Thoracic aorta (tissue), 2 donors: ENCODE results near the gene PLOD2. TPM values are rescaled to one million over a fixed set of nuclear protein-coding genes. Genes with fewer than 3 reads are reported as not detected.
A peak's percentile ranks its signal among the peaks of the same experiment; 100 is the strongest.

Experiments used
- ATAC-seq: fragments of 150-250 bp; one replicate; pipeline ENCODE4 v1.8.0; 2017; ENCODE audit warnings: low read depth; ENCODE audit not compliant: insufficient number of reproducible peaks, low FRiP score
- DNase-seq: peaks from one replicate; pipeline ENCODE4 v3.0.0-alpha.2; 2020; ENCODE audit warnings: low spot score
- H3K27ac ChIP-seq, 2 donors: fragments of 200-600 bp; sonication (generic); 1 replicate in 1 of 2; 2 replicates in 1 of 2; pipeline ENCODE4 v1.5.1; 2016; ENCODE audit warnings: mild to moderate bottlenecking in 2 of 2, moderate library complexity in 2 of 2
- H3K27me3 ChIP-seq: fragments of 200-600 bp; sonication (generic); replicated peaks from 2 replicates; pipeline ENCODE4 v1.6.0; 2016; ENCODE audit warnings: mild to moderate bottlenecking; ENCODE audit not compliant: insufficient read depth
- H3K36me3 ChIP-seq: fragments of 200-600 bp; sonication (generic); one replicate; pipeline ENCODE4 v1.5.1; 2016
- H3K4me1 ChIP-seq, 2 donors: fragments of 200-600 bp; sonication (generic); 1 replicate in 1 of 2; 2 replicates in 1 of 2; pipeline versions ENCODE4 v1.5.1 to v1.6.0; 2016; ENCODE audit warnings: low read depth in 2 of 2, mild to moderate bottlenecking in 1 of 2; ENCODE audit not compliant: control insufficient read depth in 1 of 2
- H3K4me3 ChIP-seq: fragments of 200-600 bp; sonication (generic); 2 replicates; pipeline ENCODE4 v1.5.1; 2016; ENCODE audit warnings: mild to moderate bottlenecking
- H3K9me3 ChIP-seq: fragments of 200-600 bp; sonication (generic); 2 replicates; pipeline ENCODE4 v1.5.1; 2016
- total RNA-seq, 2 donors: library from RNA; depleted of rRNA; stranded (reverse); fragments of >200 nt; gene quantifications; one replicate each; pipeline versions ENCODE4 v1.1.0 to v1.2.3, GENCODE V29; 2016
- TF ChIP-seq, protein P1 (sequence below): fragments of 200-600 bp; sonication (generic); IDR thresholded peaks from one replicate; pipeline ENCODE4 v1.5.1; 2019; ENCODE audit warnings: antibody characterized with exemption

Gene PLOD2
- total RNA-seq, 2 donors from 2014 or later = 42.8 to 92.6 TPM

DNA sequence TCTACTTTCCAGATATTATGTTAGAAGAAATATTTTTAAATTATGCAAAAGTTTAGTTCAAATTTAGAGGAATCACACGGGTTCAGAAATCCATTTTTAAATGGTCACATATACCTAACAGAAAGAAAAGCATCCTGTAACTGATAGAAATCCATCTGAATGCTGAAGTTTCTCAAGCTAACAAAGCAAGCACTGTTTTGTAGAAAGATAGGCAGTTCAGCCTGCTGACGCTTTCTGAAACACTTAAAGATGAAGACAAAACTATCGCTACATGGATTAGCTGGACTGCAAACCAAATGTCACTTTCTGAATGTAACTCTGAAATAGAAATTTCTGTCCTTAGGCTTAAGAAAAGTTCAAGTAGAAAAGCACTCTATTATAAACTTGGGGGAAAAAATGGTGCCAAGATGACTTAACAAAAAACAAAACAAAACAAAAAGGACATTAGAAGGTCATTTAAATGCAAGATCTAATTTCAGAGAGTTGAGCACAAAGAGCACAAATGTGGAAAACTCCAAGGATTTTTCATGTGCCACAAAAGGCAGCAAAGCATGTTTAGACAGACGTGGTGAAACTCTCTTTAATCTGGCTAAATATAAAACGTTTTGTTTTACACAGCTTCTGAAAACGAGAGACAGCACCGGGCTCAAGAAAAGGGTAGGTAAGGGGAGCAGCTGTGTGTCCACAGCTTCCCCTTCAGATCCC is 1.2 kb downstream of the PLOD2 start:
- peaks cover 24 to 53% of the 10 kb centered on the region in 2 donors for H3K4me1 ChIP-seq
- peak overlapping the region; percentile 98 to 99 for H3K27ac ChIP-seq
- TF ChIP-seq, protein P1, sequence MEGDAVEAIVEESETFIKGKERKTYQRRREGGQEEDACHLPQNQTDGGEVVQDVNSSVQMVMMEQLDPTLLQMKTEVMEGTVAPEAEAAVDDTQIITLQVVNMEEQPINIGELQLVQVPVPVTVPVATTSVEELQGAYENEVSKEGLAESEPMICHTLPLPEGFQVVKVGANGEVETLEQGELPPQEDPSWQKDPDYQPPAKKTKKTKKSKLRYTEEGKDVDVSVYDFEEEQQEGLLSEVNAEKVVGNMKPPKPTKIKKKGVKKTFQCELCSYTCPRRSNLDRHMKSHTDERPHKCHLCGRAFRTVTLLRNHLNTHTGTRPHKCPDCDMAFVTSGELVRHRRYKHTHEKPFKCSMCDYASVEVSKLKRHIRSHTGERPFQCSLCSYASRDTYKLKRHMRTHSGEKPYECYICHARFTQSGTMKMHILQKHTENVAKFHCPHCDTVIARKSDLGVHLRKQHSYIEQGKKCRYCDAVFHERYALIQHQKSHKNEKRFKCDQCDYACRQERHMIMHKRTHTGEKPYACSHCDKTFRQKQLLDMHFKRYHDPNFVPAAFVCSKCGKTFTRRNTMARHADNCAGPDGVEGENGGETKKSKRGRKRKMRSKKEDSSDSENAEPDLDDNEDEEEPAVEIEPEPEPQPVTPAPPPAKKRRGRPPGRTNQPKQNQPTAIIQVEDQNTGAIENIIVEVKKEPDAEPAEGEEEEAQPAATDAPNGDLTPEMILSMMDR = no peak
- ATAC-seq = no peak
- peak overlapping the region; percentile 85 for H3K4me3 ChIP-seq
- no peaks in the 10 kb centered on the region for H3K9me3 ChIP-seq
- H3K36me3 ChIP-seq = no peaks in the 10 kb centered on the region
- H3K27me3 ChIP-seq = no peaks in the 10 kb centered on the region
- no peak for DNase-seq

GRCh38 chr3:146159037-146159436 is 1.9 kb downstream of the PLOD2 start:
- DNase-seq (no peak), ATAC-seq (no peak)
- H3K4me1 ChIP-seq = peaks cover 27 to 51% of the 10 kb centered on the region in 2 donors
- no peaks in the 10 kb centered on the region for H3K9me3 ChIP-seq
- no peaks in the 10 kb centered on the region for H3K27me3 ChIP-seq
- no peaks in the 10 kb centered on the region for H3K36me3 ChIP-seq
- TF ChIP-seq, protein P1 = no peak
- peak overlapping the region; percentile 98 to 99 for H3K27ac ChIP-seq
- H3K4me3 ChIP-seq = peak overlapping the region; percentile 85

GRCh38 chr3:146157325-146158060 is 3.5 kb downstream of the PLOD2 start:
- H3K4me3 ChIP-seq = peak overlapping the region; percentile 85
- TF ChIP-seq, protein P1 = no peak
- DNase-seq = no peak
- no peaks in the 10 kb centered on the region for H3K27me3 ChIP-seq
- ATAC-seq = no peak
- no peaks in the 10 kb centered on the region for H3K36me3 ChIP-seq
- peaks cover 30 to 53% of the 10 kb centered on the region in 2 donors for H3K4me1 ChIP-seq
- no peaks in the 10 kb centered on the region for H3K9me3 ChIP-seq
- H3K27ac ChIP-seq = peak overlapping the region; percentile 98 to 99

DNA sequence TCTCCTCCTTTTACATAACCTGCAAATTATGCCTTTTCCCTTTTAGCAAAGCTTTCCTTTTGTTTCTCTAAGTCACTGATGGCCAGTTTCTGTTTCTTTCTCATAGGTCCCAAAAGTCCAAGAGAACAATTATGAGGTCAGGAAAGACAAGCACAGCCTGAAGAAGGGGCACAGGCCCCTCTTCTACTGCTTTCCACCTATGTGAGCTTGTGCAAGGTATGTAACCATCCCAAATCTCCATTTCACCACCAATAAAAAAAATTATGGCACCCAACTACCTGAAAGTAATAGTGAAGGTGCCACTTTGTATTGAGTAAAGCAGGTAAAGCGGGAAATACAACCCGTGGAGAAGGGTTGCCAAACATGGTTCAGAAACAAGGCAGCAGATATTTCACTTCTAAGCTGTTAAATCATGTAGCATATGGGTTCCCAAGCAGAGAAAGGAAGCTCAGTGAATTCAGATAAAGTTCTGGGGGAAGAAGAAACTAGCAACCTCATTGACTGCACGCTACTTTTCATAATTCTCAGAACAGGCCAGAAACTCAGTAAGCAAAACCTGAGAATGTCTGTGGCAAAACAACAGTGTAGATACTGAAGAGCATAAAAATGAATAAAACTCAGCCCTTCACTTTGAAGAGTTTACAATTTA is 4.2 kb downstream of the PLOD2 start:
- H3K27ac ChIP-seq = peak overlapping the region; percentile 98 to 99
- H3K4me1 ChIP-seq = peaks cover 32 to 53% of the 10 kb centered on the region in 2 donors
- DNase-seq (no peak), ATAC-seq (no peak)
- peak overlapping the region; percentile 85 for H3K4me3 ChIP-seq
- no peaks in the 10 kb centered on the region for H3K27me3 ChIP-seq
- no peaks in the 10 kb centered on the region for H3K36me3 ChIP-seq
- no peaks in the 10 kb centered on the region for H3K9me3 ChIP-seq
- TF ChIP-seq, protein P1 = no peak

DNA sequence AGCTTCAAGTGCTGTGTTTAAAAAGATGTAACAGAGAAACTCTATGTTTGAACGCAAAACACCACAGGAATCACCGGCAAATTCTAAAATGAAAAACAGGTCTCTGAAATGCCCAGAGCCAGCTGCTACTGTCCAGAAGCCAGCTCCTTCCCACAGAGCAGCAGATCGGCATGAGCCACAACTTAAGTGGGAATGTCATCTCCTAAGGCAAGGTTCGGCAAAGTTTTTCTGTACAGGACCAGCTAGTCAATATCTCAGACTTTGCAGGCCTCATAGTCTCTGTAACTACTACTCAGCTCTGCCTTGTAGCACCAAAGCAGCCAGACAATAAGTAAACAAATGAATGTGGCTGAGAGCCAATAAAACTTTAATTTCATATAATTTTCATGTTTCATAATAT is 4.9 kb downstream of the PLOD2 start:
- Histone ChIP-seq H3K27me3 (no peaks in the 10 kb centered on the region), H3K9me3 (no peaks in the 10 kb centered on the region), H3K27ac (peak overlapping the region; percentile 98 to 99), H3K36me3 (no peaks in the 10 kb centered on the region), H3K4me3 (peak overlapping the region; percentile 85), H3K4me1 (peaks cover 35 to 58% of the 10 kb centered on the region in 2 donors)
- TF ChIP-seq, protein P1 = no peak
- DNase-seq (no peak), ATAC-seq (no peak)
